Adrenal gland (tissue), 19 donors: Measurements from ENCODE around the gene UBALD2. TPM values are rescaled to one million over a fixed set of nuclear protein-coding genes. Genes with fewer than 3 reads are reported as not detected.

Experiments
- DNase-seq, 7 donors: peaks; one replicate each; pipeline ENCODE4 v3.0.0-alpha.2; 2019 to 2020
- H3K27ac ChIP-seq, 5 donors: fragments of 200-600 bp; sonication (generic) in 4 of 5; 1 replicate in 3 of 5; 2 replicates in 2 of 5; pipeline versions ENCODE4 v1.5.1 to v1.8.0; 2016 to 2020; ENCODE audit warnings: mild to moderate bottlenecking in 1 of 5
- H3K27me3 ChIP-seq: fragments of 200-600 bp; 2 replicates; pipeline ENCODE4 v1.8.0; 2021
- H3K36me3 ChIP-seq, 2 donors: fragments of 200-600 bp; replicated peaks in 1 of 2; 1 replicate in 1 of 2; 2 replicates in 1 of 2; pipeline versions ENCODE4 v1.5.1 to v1.8.0; 2018 to 2022
- H3K4me1 ChIP-seq, 2 donors: fragments of 200-600 bp; replicated peaks in 1 of 2; 1 replicate in 1 of 2; 2 replicates in 1 of 2; pipeline versions ENCODE4 v1.5.1 to v1.8.0; 2018 to 2021
- H3K4me3 ChIP-seq, 4 donors: fragments of 200-600 bp; sonication (generic) in 3 of 4; one replicate each; pipeline ENCODE4 v1.5.1; 2016 to 2018
- H3K9me3 ChIP-seq, 3 donors: fragments of 200-600 bp; sonication (generic) in 1 of 3; replicated peaks in 1 of 3; 1 replicate in 2 of 3; 2 replicates in 1 of 3; pipeline versions ENCODE4 v1.5.1 to v1.8.0; 2016 to 2021
- POLR2A ChIP-seq, 2 donors: fragments of 450-650 bp; IDR thresholded peaks; one replicate each; pipeline ENCODE4 v1.6.1; 2017; ENCODE audit warnings: antibody characterized with exemption in 2 of 2, mild to moderate bottlenecking in 2 of 2, moderate library complexity in 1 of 2
- WGBS, 4 donors: extraction: QIAGEN DNeasy Blood & Tissue Kit in 2 of 4; methylation state at CpG; one replicate each; pipeline versions ENCODE4 v1.1.5 to v1.1.7; 2013 to 2017; 5-methylcytosine and 5-hydroxymethylcytosine counted together
- intact Hi-C, 2 donors: fragments of 100-400 bp; cut with DNase I; formaldehyde crosslinking; loops; one replicate each; pipeline versions ENCODE4 v1.14.1 to v1.15.0; 2022 to 2023
- long read RNA-seq, 10 donors: library from polyadenylated mRNA in 3 of 10; unstranded in 2 of 10; stranded (forward) in 1 of 10; transcript quantifications; one replicate each; pipeline ENCODE4 v2.0.0 and lab custom pipeline, GENCODE V29; 2021 to 2026
- polyA plus RNA-seq, 3 donors: library from polyadenylated mRNA; stranded (reverse); fragments of 200-250 nt in 2 of 3; fragments of 350-450 nt in 1 of 3; fragmentation: Illumina TruSeq in 1 of 3; extraction: RNeasy Lipid Tissue Mini Kit (QIAGEN cat#74804) in 1 of 3; gene quantifications; one replicate each; pipeline ENCODE4 v1.2.3, GENCODE V29; 2013 to 2014
- total RNA-seq, 9 donors: library from RNA; depleted of rRNA in 4 of 9; stranded (reverse); fragments of >200 nt in 4 of 9; fragments of 120-200 nt in 1 of 9; fragmentation: NEBNext Ultra II Directional in 1 of 9; extraction: Animal tissue kit (Norgen Biotek cat#: 25700) in 1 of 9; gene quantifications; one replicate each; pipeline versions ENCODE4 v1.1.0 to v1.2.4, GENCODE V29; 2013 to 2023
- TF ChIP-seq, protein P1 (sequence below), 6 experiments: fragments of 450-650 bp in 4 of 6; fragments of 200-600 bp in 2 of 6; sonication (generic) in 1 of 6; IDR thresholded peaks; 1 replicate in 5 of 6; 2 replicates in 1 of 6; pipeline versions ENCODE4 v1.5.1 to v1.8.0; 2016 to 2021; ENCODE audit warnings: antibody characterized with exemption in 6 of 6, mild to moderate bottlenecking in 2 of 6, moderate library complexity in 1 of 6
- donor health status: healthy with polysubstance abuse.
- donor health status: Bipolar disorder and iron deficiency.
- donor health status: DM: yes; HTN: yes; CAD: no.
- donor health status: DM: no; HTN: no; CAD: no.
- donor health status: DM: no; HTN: no; CAD: no.
- donor health status: DM: yes; HTN: yes; CAD: no.

The UBALD2 gene
- total RNA-seq (10 to 100 TPM in 6 of 9 donors, 1 to 10 TPM in 3; 5.4 to 71.2 (median 12.9) TPM), polyA plus RNA-seq (10 to 100 TPM in 2 of 3 donors, 1 to 10 TPM in 1; 5.2 to 18.2 (median 15.6) TPM)
- long read RNA-seq, donor 1, partial matches to known transcripts: 0 of 4 reads
- long read RNA-seq, donor 1, other reads (novel, unspliced or antisense): 0 of 4 reads
- long read RNA-seq, donor 2, transcript UBALD2-201 (3 exons, 1,593 nt): major isoform, 5 of 5 reads
- long read RNA-seq, donor 2, partial matches to known transcripts: 0 of 5 reads
- long read RNA-seq, donor 2, other reads (novel, unspliced or antisense): 0 of 5 reads
- long read RNA-seq, donor 3, transcript UBALD2-201 (3 exons, 1,593 nt): major isoform, 6 of 6 reads
- long read RNA-seq, donor 3, partial matches to known transcripts: 0 of 6 reads
- long read RNA-seq, donor 3, other reads (novel, unspliced or antisense): 0 of 6 reads
- long read RNA-seq, donor 4, partial matches to known transcripts: 0 of 1 reads
- long read RNA-seq, donor 4, other reads (novel, unspliced or antisense): 1 of 1 reads
- long read RNA-seq, donor 5, partial matches to known transcripts: 0 of 7 reads
- long read RNA-seq, donor 5, other reads (novel, unspliced or antisense): 2 of 7 reads
- long read RNA-seq, donor 6: 0 reads
- long read RNA-seq, donor 7, transcript UBALD2-201 (3 exons, 1,593 nt): major isoform, 7 of 8 reads
- long read RNA-seq, donor 7, partial matches to known transcripts: 0 of 8 reads
- long read RNA-seq, donor 7, other reads (novel, unspliced or antisense): 0 of 8 reads
- long read RNA-seq, donor 8, transcript UBALD2-201 (3 exons, 1,593 nt): major isoform, 11 of 12 reads
- long read RNA-seq, donor 8, partial matches to known transcripts: 0 of 12 reads
- long read RNA-seq, donor 8, other reads (novel, unspliced or antisense): 0 of 12 reads
- long read RNA-seq, donor 9, transcript UBALD2-201 (3 exons, 1,593 nt): major isoform, 9 of 15 reads
- long read RNA-seq, donor 9, partial matches to known transcripts: 6 of 15 reads
- long read RNA-seq, donor 9, other reads (novel, unspliced or antisense): 0 of 15 reads
- long read RNA-seq, donor 10, partial matches to known transcripts: 0 of 4 reads
- long read RNA-seq, donor 10, other reads (novel, unspliced or antisense): 0 of 4 reads

DNA sequence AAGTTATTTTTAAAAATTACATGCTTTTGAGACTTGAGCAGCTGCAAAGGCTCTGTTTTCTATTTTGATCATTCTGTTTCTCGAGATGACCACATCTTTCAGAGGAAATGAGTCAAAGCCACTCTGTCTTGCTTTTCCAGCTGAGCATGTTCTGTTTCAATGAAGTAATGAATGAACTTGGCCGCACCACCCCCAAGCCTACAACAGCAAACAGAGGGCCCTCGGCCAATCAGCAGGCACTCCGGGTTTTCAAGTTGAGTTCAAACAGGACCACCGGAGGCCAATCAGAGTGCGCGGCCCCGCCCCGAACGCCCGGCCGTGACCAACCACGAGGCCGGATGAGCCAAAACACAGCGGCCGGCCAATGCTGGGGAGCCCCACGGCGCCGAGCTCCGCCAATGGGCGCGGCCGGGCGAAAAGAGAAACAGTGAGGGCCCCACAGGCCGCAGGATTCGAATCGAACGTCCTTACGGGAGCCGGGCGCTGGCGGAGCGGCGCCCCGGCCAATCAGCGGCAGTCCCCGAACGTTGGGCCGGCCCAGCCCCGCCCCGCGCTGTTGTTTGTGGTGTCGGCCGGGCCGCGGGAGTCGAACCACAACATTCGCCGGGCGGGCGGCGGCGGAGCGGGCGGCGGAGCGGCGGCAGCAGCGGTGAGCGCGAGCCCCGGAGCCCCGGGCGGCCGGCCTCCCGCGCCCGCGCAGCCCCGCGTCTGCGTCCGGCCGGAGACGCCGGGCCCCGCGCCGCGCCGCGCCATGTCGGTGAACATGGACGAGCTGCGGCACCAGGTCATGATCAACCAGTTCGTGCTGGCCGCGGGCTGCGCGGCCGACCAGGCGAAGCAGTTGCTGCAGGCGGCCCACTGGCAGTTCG, at the start of gene UBALD2:
UBALD2 (plus strand) TSS at position 594 of the 869 bp plus-strand sequence; CDS start at position 752, 158 bp downstream.
- Histone ChIP-seq H3K27me3 (no peaks in the 10 kb centered on the region), H3K27ac (peak within 1 kb of the TSS; percentile 52 to 96 (median 71)), H3K4me1 (peaks cover 11 to 38% of the 10 kb centered on the region in 2 donors), H3K4me3 (peak within 1 kb of the TSS; percentile 44 to 94 (median 76)), H3K36me3 (no peaks in the 10 kb centered on the region), H3K9me3 (no peaks in the 10 kb centered on the region)
- intact Hi-C loops: no loop called here
- TF ChIP-seq, protein P1, sequence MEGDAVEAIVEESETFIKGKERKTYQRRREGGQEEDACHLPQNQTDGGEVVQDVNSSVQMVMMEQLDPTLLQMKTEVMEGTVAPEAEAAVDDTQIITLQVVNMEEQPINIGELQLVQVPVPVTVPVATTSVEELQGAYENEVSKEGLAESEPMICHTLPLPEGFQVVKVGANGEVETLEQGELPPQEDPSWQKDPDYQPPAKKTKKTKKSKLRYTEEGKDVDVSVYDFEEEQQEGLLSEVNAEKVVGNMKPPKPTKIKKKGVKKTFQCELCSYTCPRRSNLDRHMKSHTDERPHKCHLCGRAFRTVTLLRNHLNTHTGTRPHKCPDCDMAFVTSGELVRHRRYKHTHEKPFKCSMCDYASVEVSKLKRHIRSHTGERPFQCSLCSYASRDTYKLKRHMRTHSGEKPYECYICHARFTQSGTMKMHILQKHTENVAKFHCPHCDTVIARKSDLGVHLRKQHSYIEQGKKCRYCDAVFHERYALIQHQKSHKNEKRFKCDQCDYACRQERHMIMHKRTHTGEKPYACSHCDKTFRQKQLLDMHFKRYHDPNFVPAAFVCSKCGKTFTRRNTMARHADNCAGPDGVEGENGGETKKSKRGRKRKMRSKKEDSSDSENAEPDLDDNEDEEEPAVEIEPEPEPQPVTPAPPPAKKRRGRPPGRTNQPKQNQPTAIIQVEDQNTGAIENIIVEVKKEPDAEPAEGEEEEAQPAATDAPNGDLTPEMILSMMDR (IDR thresholded peaks at IDR 0.05): no peak
- TF ChIP-seq POLR2A (IDR thresholded peaks at IDR 0.05): peak; percentile 79 to 94
- DNase-seq: peak; percentile 98 to 100 (median 100)
- 0 to 1% (median 0%) methylated on average over 3 to 94 of the region's 94 CpGs for WGBS, 4 donors

DNA sequence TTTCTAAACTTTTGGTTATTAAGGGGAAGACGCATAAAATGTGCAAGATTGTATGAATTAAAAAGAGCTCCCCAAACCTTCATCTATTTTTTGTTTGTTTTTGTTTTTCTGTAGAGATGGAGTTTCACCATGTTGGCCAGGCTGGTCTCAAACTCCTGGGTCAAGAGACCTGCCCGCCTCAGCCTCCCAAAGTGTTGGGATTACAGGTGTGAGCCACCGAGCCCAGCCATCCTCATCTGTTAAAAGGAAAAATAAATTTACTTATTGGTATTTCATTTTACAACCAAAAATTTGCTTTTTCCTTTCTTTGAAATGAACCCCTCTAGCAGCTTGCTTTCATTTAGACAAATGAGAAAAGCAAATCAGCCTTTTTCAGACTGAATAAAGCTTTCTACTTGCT, 48.1 kb upstream of the UBALD2 start:
- H3K27me3 ChIP-seq: no peaks in the 10 kb centered on the region
- no peaks in the 10 kb centered on the region for H3K4me1 ChIP-seq
- no peaks in the 10 kb centered on the region for H3K9me3 ChIP-seq
- intact Hi-C loops: no loop called here
- H3K4me3 ChIP-seq: no peak overlapping the region
- WGBS, 4 donors: 94 to 96% (median 95%) methylated on average over 3 of the region's 3 CpGs
- no peaks in the 10 kb centered on the region for H3K36me3 ChIP-seq
- DNase-seq: no peak
- TF ChIP-seq, protein P1 (IDR thresholded peaks at IDR 0.05): no peak
- no peak for TF ChIP-seq POLR2A (IDR thresholded peaks at IDR 0.05)
- H3K27ac ChIP-seq: no peak overlapping the region

DNA sequence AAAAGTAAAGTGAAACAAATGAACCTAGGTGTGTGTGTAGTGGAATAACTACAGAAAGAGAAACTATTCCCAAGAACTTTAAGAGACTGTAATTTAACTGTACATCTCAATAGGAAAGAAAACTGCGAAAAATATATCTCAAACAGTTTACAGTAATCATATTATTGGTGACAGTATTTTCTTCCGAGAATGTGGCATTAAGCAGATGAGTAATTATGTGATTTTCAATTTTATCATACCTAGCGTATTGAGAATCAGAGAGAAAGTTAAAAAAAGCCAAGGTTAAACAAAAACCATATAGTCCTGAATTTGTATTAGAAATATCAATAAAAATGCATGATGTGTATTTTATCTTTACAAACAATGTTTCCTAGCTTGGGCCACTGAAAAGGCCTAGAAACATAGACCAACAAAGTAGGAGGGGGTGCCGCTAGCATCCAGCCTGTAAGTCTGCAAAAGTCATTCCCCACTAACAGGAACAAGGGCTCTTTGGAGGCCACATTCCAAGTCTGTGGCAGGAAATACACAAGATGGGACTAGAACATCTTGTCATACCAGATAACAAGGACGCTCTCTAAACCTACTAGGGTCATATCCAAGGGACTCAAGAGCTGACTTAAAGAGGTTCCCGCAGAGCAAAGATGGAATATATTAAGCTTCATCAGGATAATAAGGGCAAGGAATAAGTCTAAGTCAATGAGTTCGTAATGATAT, 45.3 kb upstream of the UBALD2 start:
- intact Hi-C loops: no loop called here
- TF ChIP-seq POLR2A (IDR thresholded peaks at IDR 0.05): no peak
- TF ChIP-seq, protein P1 (IDR thresholded peaks at IDR 0.05): no peak
- Histone ChIP-seq H3K36me3 (no peaks in the 10 kb centered on the region), H3K4me3 (no peak overlapping the region), H3K27ac (no peak overlapping the region), H3K9me3 (no peaks in the 10 kb centered on the region), H3K27me3 (no peaks in the 10 kb centered on the region), H3K4me1 (no peaks in the 10 kb centered on the region)
- WGBS, 4 donors: 88 to 94% (median 93%) methylated on average over 7 of the region's 7 CpGs
- DNase-seq: no peak
